ENCODE measurements around the gene TMEM161A. TPM values are rescaled to one million over a fixed set of nuclear protein-coding genes. Genes with fewer than 3 reads are reported as not detected.
"Not testable (repeated sequence)": the region's sequence is repeated elsewhere in the genome, so short reads cannot be mapped to it uniquely, and the experiment has no call there.

Gene TMEM161A
- total RNA-seq, 2 donors from 2014 or later = 56.1 to 66.6 TPM

DNA sequence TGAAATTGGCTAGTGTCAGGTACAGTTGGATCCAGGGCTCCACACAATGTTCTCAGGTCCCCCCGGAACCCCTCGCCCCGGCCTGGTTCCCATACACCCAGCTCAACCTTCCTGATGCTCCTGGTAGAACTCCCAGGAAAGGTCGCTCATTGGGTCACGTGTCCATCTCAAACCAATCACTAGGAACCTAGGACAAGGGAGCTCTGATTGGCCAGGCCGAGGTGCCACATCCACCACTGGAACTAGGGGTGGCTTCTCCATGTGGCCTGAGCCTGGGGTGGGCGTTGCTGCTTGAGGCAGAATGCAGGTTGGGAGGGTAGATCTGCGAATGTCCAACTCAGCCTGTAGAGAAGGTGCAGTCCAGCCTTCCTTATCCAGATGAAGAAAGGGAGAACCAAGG lies 38.7 kb upstream of the TMEM161A start:
- no peak overlapping the region for H3K9ac ChIP-seq (ENCODE audit: extremely low read depth, low read length, poor library complexity, severe bottlenecking)
- Mint-ChIP-seq H3K27ac (no peak overlapping the region), H3K27me3 (ENCODE audit: insufficient read depth) (peaks cover 9% of the 10 kb centered on the region), H3K4me3 (no peak overlapping the region), H3K9me3 (no peaks in the 10 kb centered on the region), H3K36me3 (ENCODE audit: low read depth) (peaks cover 28% of the 10 kb centered on the region), H3K4me1 (peaks cover 3% of the 10 kb centered on the region)
- no peak overlapping the region for H3K27ac ChIP-seq (ENCODE audit: low read depth, low read length)
- no peaks in the 10 kb centered on the region for H3K4me1 ChIP-seq (ENCODE audit: control insufficient read depth, insufficient read depth, low read length)
- H3K9me3 ChIP-seq (ENCODE audit: control insufficient read depth, low read length) = no peaks in the 10 kb centered on the region
- no peak overlapping the region for H3K4me3 ChIP-seq (ENCODE audit: low read length)
- peak; percentile 67 for DNase-seq
- TF ChIP-seq, protein P1, sequence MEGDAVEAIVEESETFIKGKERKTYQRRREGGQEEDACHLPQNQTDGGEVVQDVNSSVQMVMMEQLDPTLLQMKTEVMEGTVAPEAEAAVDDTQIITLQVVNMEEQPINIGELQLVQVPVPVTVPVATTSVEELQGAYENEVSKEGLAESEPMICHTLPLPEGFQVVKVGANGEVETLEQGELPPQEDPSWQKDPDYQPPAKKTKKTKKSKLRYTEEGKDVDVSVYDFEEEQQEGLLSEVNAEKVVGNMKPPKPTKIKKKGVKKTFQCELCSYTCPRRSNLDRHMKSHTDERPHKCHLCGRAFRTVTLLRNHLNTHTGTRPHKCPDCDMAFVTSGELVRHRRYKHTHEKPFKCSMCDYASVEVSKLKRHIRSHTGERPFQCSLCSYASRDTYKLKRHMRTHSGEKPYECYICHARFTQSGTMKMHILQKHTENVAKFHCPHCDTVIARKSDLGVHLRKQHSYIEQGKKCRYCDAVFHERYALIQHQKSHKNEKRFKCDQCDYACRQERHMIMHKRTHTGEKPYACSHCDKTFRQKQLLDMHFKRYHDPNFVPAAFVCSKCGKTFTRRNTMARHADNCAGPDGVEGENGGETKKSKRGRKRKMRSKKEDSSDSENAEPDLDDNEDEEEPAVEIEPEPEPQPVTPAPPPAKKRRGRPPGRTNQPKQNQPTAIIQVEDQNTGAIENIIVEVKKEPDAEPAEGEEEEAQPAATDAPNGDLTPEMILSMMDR (conservative IDR thresholded peaks at IDR 0.05) = no peak
- H3K36me3 ChIP-seq (ENCODE audit: control insufficient read depth, insufficient read depth, low read length) = peaks cover 13% of the 10 kb centered on the region
- H3K27me3 ChIP-seq (ENCODE audit: control insufficient read depth, insufficient read depth, low read length, poor library complexity, severe bottlenecking) = no peaks in the 10 kb centered on the region
- WGBS, 2 experiments (ENCODE audit: insufficient coverage in 1 of 2, insufficient read length in 1 of 2) = 85 to 93% methylated on average over 5 to 8 of the region's 8 CpGs

- H3K27ac ChIP-seq (ENCODE audit: low read depth, low read length); H3K36me3 Mint-ChIP-seq (ENCODE audit: low read depth); H3K27ac Mint-ChIP-seq; H3K4me1 Mint-ChIP-seq; H3K36me3 ChIP-seq (ENCODE audit: control insufficient read depth, insufficient read depth, low read length); DNase-seq; H3K4me1 ChIP-seq (ENCODE audit: control insufficient read depth, insufficient read depth, low read length); H3K9me3 ChIP-seq (ENCODE audit: control insufficient read depth, low read length); H3K9me3 Mint-ChIP-seq; H3K4me3 Mint-ChIP-seq; H3K9ac ChIP-seq (ENCODE audit: extremely low read depth, low read length, poor library complexity, severe bottlenecking); H3K4me3 ChIP-seq (ENCODE audit: low read length): not testable (repeated sequence)
- H3K27me3 ChIP-seq (ENCODE audit: control insufficient read depth, insufficient read depth, low read length, poor library complexity, severe bottlenecking) = peaks cover 30% of the 10 kb centered on the region
- H3K27me3 Mint-ChIP-seq (ENCODE audit: insufficient read depth) = peaks cover 46% of the 10 kb centered on the region
- WGBS, 2 experiments (ENCODE audit: insufficient coverage in 1 of 2, insufficient read length in 1 of 2) = 92 to 100% methylated on average over 3 to 4 of the region's 5 CpGs
Observed at GRCh38 chr19:19173243-19173642, 35.0 kb upstream of the TMEM161A start.

- Mint-ChIP-seq H3K27ac (no peak overlapping the region), H3K4me3 (no peak overlapping the region), H3K4me1 (peaks cover 7% of the 10 kb centered on the region), H3K27me3 (ENCODE audit: insufficient read depth) (peaks cover 56% of the 10 kb centered on the region), H3K36me3 (ENCODE audit: low read depth) (peaks cover 5% of the 10 kb centered on the region), H3K9me3 (no peaks in the 10 kb centered on the region)
- H3K36me3 ChIP-seq (ENCODE audit: control insufficient read depth, insufficient read depth, low read length) = no peaks in the 10 kb centered on the region
- H3K9me3 ChIP-seq (ENCODE audit: control insufficient read depth, low read length) = no peaks in the 10 kb centered on the region
- 82 to 96% methylated on average over 4 to 8 of the region's 8 CpGs for WGBS, 2 experiments (ENCODE audit: insufficient coverage in 1 of 2, insufficient read length in 1 of 2)
- TF ChIP-seq, protein P1 (conservative IDR thresholded peaks at IDR 0.05) = no peak
- no peak overlapping the region for H3K27ac ChIP-seq (ENCODE audit: low read depth, low read length)
- H3K4me1 ChIP-seq (ENCODE audit: control insufficient read depth, insufficient read depth, low read length) = no peaks in the 10 kb centered on the region
- peaks cover 30% of the 10 kb centered on the region for H3K27me3 ChIP-seq (ENCODE audit: control insufficient read depth, insufficient read depth, low read length, poor library complexity, severe bottlenecking)
- H3K4me3 ChIP-seq (ENCODE audit: low read length) = no peak overlapping the region
- no peak overlapping the region for H3K9ac ChIP-seq (ENCODE audit: extremely low read depth, low read length, poor library complexity, severe bottlenecking)
- DNase-seq = no peak
Observed at GRCh38 chr19:19171821-19172532, 33.7 kb upstream of the TMEM161A start.
